CD14-positive monocyte (primary cell): Measurements from ENCODE around the gene PTPRD. TPM values are rescaled to one million over a fixed set of nuclear protein-coding genes. Genes with fewer than 3 reads are reported as not detected.

ENCODE experiments used
- DNase-seq, 3 donors: peaks; one replicate each; pipeline ENCODE4 v3.0.0-alpha.2; 2011 to 2022
- H2AFZ ChIP-seq: 2 replicates; pipeline ENCODE4 v1.6.0; 2012; ENCODE audit warnings: mild to moderate bottlenecking, low read depth, low read length, inconsistent platforms; ENCODE audit not compliant: insufficient read depth, poor library complexity, severe bottlenecking
- H3K27ac ChIP-seq, 2 donors: 1 replicate in 1 of 2; 2 replicates in 1 of 2; pipeline ENCODE4 v1.5.1; 2012 to 2013; ENCODE audit warnings: low read length in 2 of 2, control low read depth in 1 of 2, inconsistent platforms in 1 of 2, low read depth in 1 of 2, mild to moderate bottlenecking in 1 of 2
- H3K27me3 ChIP-seq, 2 donors: one replicate each; pipeline versions ENCODE4 v1.6.0 to v1.6.1; 2011 to 2013; ENCODE audit warnings: low read length in 2 of 2; ENCODE audit not compliant: control insufficient read depth in 2 of 2, insufficient read depth in 2 of 2
- H3K36me3 ChIP-seq, 2 donors: replicated peaks in 1 of 2; 1 replicate in 1 of 2; 2 replicates in 1 of 2; pipeline versions ENCODE4 v1.5.1 to v1.6.1; 2012 to 2013; ENCODE audit warnings: low read length in 2 of 2, control low read depth in 1 of 2, inconsistent platforms in 1 of 2, mild to moderate bottlenecking in 1 of 2; ENCODE audit not compliant: insufficient read depth in 2 of 2, control insufficient read depth in 1 of 2
- H3K4me1 ChIP-seq, 2 donors: 1 replicate in 1 of 2; 2 replicates in 1 of 2; pipeline versions ENCODE4 v1.5.1 to v1.6.1; 2012 to 2013; ENCODE audit warnings: low read length in 2 of 2, control low read depth in 1 of 2, inconsistent platforms in 1 of 2, mild to moderate bottlenecking in 1 of 2, moderate library complexity in 1 of 2; ENCODE audit not compliant: insufficient read depth in 2 of 2, control insufficient read depth in 1 of 2
- H3K4me2 ChIP-seq: replicated peaks from 2 replicates; pipeline ENCODE3; 2012; ENCODE audit warnings: low read length, moderate library complexity, mild to moderate bottlenecking; ENCODE audit not compliant: poor library complexity, severe bottlenecking; ENCODE audit errors: extremely low read depth
- H3K4me3 ChIP-seq, 3 experiments: fragments of 200-600 bp in 1 of 3; sonication (generic) in 1 of 3; replicated peaks in 1 of 3; 1 replicate in 2 of 3; 2 replicates in 1 of 3; pipeline ENCODE4 v1.5.1; 2011 to 2013; ENCODE audit warnings: low read length in 3 of 3, mild to moderate bottlenecking in 3 of 3, control low read depth in 2 of 3, low read depth in 2 of 3, inconsistent platforms in 1 of 3, moderate library complexity in 1 of 3
- H3K79me2 ChIP-seq: 2 replicates; pipeline ENCODE4 v1.6.0; 2012; ENCODE audit warnings: mild to moderate bottlenecking, control low read depth, inconsistent platforms, low read length, moderate library complexity; ENCODE audit not compliant: insufficient read depth
- H3K9ac ChIP-seq: 2 replicates; pipeline ENCODE4 v1.6.0; 2017; ENCODE audit warnings: low read length, mild to moderate bottlenecking; ENCODE audit not compliant: insufficient read depth, poor library complexity, severe bottlenecking
- H3K9me3 ChIP-seq, 2 donors: replicated peaks in 1 of 2; 1 replicate in 1 of 2; 2 replicates in 1 of 2; pipeline versions ENCODE4 v1.5.1 to v1.6.1; 2012 to 2013; ENCODE audit warnings: low read length in 2 of 2, control low read depth in 1 of 2; ENCODE audit not compliant: control insufficient read depth in 1 of 2, insufficient read depth in 1 of 2
- H4K20me1 ChIP-seq: 2 replicates; pipeline ENCODE4 v1.6.0; 2012; ENCODE audit warnings: mild to moderate bottlenecking, low read length, control low read depth, moderate library complexity; ENCODE audit not compliant: insufficient read depth
- H3K27ac Mint-ChIP-seq, 7 donors: one replicate each; pipeline ENCODE4 v1.8.0; 2020; ENCODE audit warnings: mild to moderate bottlenecking in 7 of 7, mixed read lengths in 7 of 7, moderate library complexity in 6 of 7, inconsistent platforms in 2 of 7
- H3K27me3 Mint-ChIP-seq, 3 donors: one replicate each; pipeline ENCODE4 v1.8.0; 2021 to 2022; ENCODE audit warnings: low read depth in 3 of 3, mild to moderate bottlenecking in 3 of 3, mixed read lengths in 3 of 3, moderate library complexity in 3 of 3, inconsistent platforms in 1 of 3
- H3K36me3 Mint-ChIP-seq, 2 donors: one replicate each; pipeline ENCODE4 v1.8.0; 2020; ENCODE audit warnings: mixed read lengths in 2 of 2, inconsistent platforms in 1 of 2, mild to moderate bottlenecking in 1 of 2
- H3K4me1 Mint-ChIP-seq: one replicate; pipeline ENCODE4 v1.8.0; 2020; ENCODE audit warnings: mild to moderate bottlenecking, mixed read lengths
- H3K4me3 Mint-ChIP-seq, 2 donors: one replicate each; pipeline ENCODE4 v1.8.0; 2020; ENCODE audit warnings: mild to moderate bottlenecking in 2 of 2, mixed read lengths in 2 of 2, moderate library complexity in 1 of 2
- H3K9me3 Mint-ChIP-seq, 7 donors: one replicate each; pipeline ENCODE4 v1.8.0; 2020 to 2022; ENCODE audit warnings: mixed read lengths in 7 of 7, mild to moderate bottlenecking in 6 of 7, moderate library complexity in 6 of 7, inconsistent platforms in 2 of 7
- WGBS: methylation state at CpG from one replicate; pipeline ENCODE4 v1.1.5; 2013; ENCODE audit warnings: missing lambda C conversion rate; ENCODE audit not compliant: insufficient coverage; 5-methylcytosine and 5-hydroxymethylcytosine counted together
- intact Hi-C, 2 donors: fragments of 100-400 bp; cut with micrococcal nuclease; formaldehyde crosslinking; loops; one replicate each; pipeline versions ENCODE4 v1.15.0 to v1.15.1; 2023
- polyA plus RNA-seq, 3 donors: library from polyadenylated mRNA; depleted of rRNA in 1 of 3; unstranded in 2 of 3; stranded (reverse) in 1 of 3; fragments of 300-500 nt in 2 of 3; fragments of >200 nt in 1 of 3; fragmentation: Illumina TruSeq in 2 of 3; gene quantifications; 1 replicate in 2 of 3; 2 replicates in 1 of 3; pipeline ENCODE4 v1.2.3, GENCODE V29; 2012 to 2021
- TF ChIP-seq, protein P1 (sequence below): fragments of 200-600 bp; IDR thresholded peaks from one replicate; pipeline ENCODE4 v1.8.0; 2022; ENCODE audit warnings: antibody characterized with exemption, mild to moderate bottlenecking

The PTPRD gene
- polyA plus RNA-seq, 3 donors, result not detected

DNA sequence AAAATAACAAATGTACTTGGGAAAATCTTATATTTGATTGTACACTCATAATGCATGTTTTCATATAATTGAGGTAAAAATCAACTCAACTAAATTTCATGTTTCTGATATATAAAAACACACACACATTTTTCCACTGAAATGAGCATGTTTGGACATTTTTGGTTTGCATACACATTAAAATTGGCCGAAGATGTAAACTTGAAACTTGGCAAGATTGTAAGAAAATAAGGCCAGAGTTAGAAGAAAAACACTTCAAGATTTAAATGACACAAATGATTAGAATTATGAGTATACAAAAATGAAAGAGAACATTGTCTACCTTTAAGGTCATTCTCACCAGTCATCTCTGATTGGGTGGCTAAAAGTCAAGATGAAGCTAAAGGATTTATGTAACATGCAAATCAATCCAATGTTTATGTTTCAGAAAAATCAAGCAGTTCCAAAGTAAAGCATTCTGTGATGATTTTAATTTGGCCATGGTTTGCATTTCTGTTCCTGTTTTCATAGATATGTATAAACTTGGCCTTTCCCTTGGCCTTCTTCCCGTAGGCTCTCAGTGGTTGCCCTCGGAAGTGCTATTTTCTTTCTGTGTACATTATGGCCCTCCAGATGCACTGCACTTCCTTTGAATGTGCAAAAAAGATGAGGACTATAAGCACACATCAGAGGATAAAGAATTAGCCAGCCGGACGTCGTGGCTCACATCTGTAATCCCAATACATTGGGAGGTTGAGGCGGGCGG, 1707.9 kb downstream of the PTPRD start:
- no peak overlapping the region for H2AFZ ChIP-seq
- TF ChIP-seq, protein P1, sequence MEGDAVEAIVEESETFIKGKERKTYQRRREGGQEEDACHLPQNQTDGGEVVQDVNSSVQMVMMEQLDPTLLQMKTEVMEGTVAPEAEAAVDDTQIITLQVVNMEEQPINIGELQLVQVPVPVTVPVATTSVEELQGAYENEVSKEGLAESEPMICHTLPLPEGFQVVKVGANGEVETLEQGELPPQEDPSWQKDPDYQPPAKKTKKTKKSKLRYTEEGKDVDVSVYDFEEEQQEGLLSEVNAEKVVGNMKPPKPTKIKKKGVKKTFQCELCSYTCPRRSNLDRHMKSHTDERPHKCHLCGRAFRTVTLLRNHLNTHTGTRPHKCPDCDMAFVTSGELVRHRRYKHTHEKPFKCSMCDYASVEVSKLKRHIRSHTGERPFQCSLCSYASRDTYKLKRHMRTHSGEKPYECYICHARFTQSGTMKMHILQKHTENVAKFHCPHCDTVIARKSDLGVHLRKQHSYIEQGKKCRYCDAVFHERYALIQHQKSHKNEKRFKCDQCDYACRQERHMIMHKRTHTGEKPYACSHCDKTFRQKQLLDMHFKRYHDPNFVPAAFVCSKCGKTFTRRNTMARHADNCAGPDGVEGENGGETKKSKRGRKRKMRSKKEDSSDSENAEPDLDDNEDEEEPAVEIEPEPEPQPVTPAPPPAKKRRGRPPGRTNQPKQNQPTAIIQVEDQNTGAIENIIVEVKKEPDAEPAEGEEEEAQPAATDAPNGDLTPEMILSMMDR, result no peak
- H3K4me1 Mint-ChIP-seq, result no peaks in the 10 kb centered on the region
- intact Hi-C loops, result no loop called here
- H3K27me3 ChIP-seq, result no peaks in the 10 kb centered on the region
- H3K27ac Mint-ChIP-seq, result no peak overlapping the region
- 93% methylated on average over 6 of the region's 8 CpGs for WGBS
- H3K9ac ChIP-seq, result no peak overlapping the region
- no peaks in the 10 kb centered on the region for H3K36me3 ChIP-seq
- no peaks in the 10 kb centered on the region for H3K79me2 ChIP-seq
- DNase-seq, result no peak
- H3K9me3 Mint-ChIP-seq, result peaks cover 0 to 8% (median 5%) of the 10 kb centered on the region in 7 donors
- no peaks in the 10 kb centered on the region for H4K20me1 ChIP-seq
- H3K4me1 ChIP-seq, result no peaks in the 10 kb centered on the region
- peaks cover 0 to 3% (median 1%) of the 10 kb centered on the region in 3 donors for H3K27me3 Mint-ChIP-seq
- H3K4me3 Mint-ChIP-seq, result no peak overlapping the region
- no peak overlapping the region for H3K4me3 ChIP-seq
- H3K27ac ChIP-seq, result no peak overlapping the region
- no peaks in the 10 kb centered on the region for H3K36me3 Mint-ChIP-seq
- H3K4me2 ChIP-seq, result no peak overlapping the region
- peaks cover 3 to 9% of the 10 kb centered on the region in 2 donors for H3K9me3 ChIP-seq

DNA sequence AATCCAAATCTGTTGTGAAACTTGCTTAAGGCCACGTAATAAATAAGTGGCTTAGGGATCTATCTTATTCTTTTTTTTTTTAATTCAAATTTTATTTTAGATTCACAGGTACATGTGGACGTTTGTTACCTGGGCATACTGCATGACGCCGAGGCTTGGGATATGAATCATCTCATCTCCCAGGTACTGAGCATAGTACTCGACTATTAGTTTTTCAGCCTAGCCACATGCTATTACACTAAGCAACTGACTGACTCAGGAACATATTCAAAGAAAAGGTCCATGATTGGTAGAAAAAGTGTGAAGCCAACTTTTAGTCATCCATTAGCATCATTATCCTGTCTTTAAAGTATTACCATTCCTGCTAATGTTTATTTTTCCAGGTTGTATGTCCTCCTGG, 1709.7 kb downstream of the PTPRD start:
- no peak overlapping the region for H3K4me2 ChIP-seq
- H3K27me3 ChIP-seq, result no peaks in the 10 kb centered on the region
- no peak overlapping the region for H3K27ac ChIP-seq
- Mint-ChIP-seq H3K27ac (no peak overlapping the region), H3K4me3 (no peak overlapping the region), H3K4me1 (no peaks in the 10 kb centered on the region), H3K27me3 (peaks cover 0 to 3% (median 1%) of the 10 kb centered on the region in 3 donors), H3K36me3 (no peaks in the 10 kb centered on the region), H3K9me3 (peaks cover 0 to 6% (median 4%) of the 10 kb centered on the region in 7 donors)
- H4K20me1 ChIP-seq, result no peaks in the 10 kb centered on the region
- H2AFZ ChIP-seq, result no peak overlapping the region
- WGBS, result no CpG with 5 or more reads among the region's 5 CpGs
- H3K9me3 ChIP-seq, result peaks cover 3 to 9% of the 10 kb centered on the region in 2 donors
- no peaks in the 10 kb centered on the region for H3K36me3 ChIP-seq
- no peak for DNase-seq
- TF ChIP-seq, protein P1, result no peak
- intact Hi-C loops, result no loop called here
- no peaks in the 10 kb centered on the region for H3K4me1 ChIP-seq
- no peaks in the 10 kb centered on the region for H3K79me2 ChIP-seq
- no peak overlapping the region for H3K9ac ChIP-seq
- H3K4me3 ChIP-seq, result no peak overlapping the region
